ENCODE results near the gene ARHGAP15.

ARHGAP15 gene

DNA sequence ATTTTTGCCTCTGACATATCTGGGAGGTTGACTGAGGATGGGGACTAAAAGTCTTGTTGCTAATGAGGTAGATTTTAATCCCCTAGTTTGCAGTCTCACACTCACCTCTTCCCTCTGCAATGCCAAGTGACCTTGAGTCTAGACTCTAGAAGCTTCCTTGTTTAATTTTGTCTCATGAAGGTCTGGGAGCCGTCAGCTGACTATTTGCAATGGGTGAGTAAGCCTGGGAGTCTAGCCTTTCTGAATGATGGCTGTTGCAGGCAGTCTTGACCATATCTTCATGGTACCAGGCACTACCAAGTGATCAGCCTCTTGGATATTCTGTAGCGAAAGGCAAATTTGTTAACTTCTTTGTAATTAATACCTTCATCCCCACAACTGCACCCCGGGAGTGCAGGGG lies 61.2 kb downstream of the ARHGAP15 start:
- DNase-seq (ENCODE audit: low spot score) = no peak
- TF ChIP-seq, protein P1, sequence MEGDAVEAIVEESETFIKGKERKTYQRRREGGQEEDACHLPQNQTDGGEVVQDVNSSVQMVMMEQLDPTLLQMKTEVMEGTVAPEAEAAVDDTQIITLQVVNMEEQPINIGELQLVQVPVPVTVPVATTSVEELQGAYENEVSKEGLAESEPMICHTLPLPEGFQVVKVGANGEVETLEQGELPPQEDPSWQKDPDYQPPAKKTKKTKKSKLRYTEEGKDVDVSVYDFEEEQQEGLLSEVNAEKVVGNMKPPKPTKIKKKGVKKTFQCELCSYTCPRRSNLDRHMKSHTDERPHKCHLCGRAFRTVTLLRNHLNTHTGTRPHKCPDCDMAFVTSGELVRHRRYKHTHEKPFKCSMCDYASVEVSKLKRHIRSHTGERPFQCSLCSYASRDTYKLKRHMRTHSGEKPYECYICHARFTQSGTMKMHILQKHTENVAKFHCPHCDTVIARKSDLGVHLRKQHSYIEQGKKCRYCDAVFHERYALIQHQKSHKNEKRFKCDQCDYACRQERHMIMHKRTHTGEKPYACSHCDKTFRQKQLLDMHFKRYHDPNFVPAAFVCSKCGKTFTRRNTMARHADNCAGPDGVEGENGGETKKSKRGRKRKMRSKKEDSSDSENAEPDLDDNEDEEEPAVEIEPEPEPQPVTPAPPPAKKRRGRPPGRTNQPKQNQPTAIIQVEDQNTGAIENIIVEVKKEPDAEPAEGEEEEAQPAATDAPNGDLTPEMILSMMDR (IDR thresholded peaks at IDR 0.05; ENCODE audit: extremely low read depth, missing control alignments) = no peak

DNA sequence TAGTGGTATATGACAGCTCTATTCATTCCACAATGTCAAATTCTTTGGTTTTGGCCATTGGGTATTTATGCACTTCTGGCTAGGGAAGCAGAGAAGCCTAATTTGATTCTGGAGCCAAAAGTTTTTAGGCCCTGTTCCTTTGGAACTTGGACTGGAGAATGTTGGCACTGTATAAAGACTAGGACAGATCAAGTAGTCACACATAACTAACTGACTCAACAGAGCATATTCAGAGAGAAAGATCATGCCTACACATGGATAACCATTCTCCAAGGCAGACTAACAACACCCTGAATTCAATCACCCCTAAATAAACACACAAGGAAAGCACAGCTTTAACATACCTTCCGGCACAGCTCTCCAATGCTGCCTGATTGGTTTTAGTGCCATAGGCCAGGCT lies 62.9 kb downstream of the ARHGAP15 start:
- TF ChIP-seq, protein P1 (IDR thresholded peaks at IDR 0.05; ENCODE audit: extremely low read depth, missing control alignments) = no peak
- DNase-seq (ENCODE audit: low spot score) = no peak

DNA sequence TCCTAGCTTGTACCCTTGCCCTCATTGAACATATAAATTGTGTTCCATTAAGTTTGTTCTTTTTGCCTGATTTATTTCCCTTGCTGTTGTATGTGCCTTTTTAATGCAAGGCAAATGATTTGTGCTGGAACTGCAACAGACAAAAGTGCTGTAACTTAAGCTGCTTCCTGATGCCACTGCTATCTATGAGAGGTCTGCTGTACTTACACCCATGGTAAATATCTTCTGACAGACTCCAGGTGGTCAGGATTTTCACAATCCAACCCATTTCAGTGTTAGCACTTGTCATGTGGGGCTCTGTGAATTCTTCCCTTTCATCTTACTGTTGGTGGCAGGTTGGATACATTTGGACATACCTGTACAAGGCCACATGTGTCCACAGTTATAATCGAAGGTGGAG lies 63.5 kb downstream of the ARHGAP15 start:
- TF ChIP-seq, protein P1 (IDR thresholded peaks at IDR 0.05; ENCODE audit: extremely low read depth, missing control alignments) = no peak
- DNase-seq (ENCODE audit: low spot score) = no peak

DNA sequence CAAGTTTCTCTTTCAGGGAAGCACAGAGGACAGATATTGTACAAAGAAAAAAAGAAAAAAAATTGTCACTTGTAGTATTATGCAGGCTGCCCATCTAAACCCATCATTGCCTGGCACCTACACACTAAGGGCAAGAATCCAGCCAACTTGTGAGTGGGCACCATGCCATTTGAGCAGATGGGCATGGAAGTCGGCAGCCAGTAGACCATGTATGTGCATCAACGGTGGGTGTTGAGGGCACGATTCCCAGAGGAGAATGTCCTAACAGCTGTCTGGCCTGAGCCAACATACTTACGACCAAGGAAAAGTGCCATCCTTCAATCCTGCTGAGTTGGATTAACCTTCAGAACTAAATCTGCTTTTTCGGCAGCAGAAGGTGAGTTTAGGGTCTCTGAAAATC lies 63.9 kb downstream of the ARHGAP15 start:
- TF ChIP-seq, protein P1 (IDR thresholded peaks at IDR 0.05; ENCODE audit: extremely low read depth, missing control alignments) = no peak

DNA sequence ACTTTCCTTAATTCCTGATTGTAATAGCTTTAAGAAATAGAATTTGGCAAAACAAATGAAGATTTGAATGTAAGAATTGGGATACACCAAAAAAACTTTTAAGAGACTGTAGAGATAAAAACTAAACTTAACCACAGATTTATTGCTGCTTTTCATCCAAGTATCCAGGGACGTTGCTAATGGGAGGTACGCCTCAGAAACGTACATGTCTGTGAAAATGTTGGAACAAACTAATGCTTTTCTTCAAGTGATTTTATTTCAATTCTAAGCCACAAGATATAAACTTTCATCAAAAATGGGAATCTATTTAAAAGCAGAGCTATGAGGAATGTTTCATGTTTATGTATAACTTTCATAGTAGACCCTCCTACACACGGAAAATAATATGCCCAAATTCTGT lies 66.3 kb downstream of the ARHGAP15 start:
- no peak for DNase-seq (ENCODE audit: low spot score)
- TF ChIP-seq, protein P1 (IDR thresholded peaks at IDR 0.05; ENCODE audit: extremely low read depth, missing control alignments) = no peak

More for the DNA sequence above, 63.9 kb downstream of the ARHGAP15 start:
- DNase-seq (ENCODE audit: low spot score) = no peak

DNA sequence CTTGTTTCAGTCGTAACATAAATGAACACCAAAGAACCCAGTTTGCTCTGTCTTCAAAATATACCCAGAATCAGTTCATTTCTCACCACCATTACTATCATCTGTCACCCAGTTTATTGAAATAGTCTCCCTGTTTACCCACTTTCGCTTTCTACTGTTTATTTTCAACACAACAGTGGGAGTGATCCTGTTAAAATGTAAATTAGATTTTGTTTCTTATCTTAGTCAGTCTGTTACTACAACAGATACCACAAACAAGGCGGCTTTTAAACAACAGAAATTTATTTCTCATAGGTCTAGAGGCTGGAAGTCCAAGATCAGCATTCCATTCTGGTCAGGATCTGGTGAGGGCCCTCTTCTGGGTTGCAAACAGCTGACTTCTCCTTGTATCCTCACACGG lies 74.8 kb downstream of the ARHGAP15 start:
- TF ChIP-seq, protein P1 (IDR thresholded peaks at IDR 0.05; ENCODE audit: extremely low read depth, missing control alignments) = no peak
- no peak for DNase-seq (ENCODE audit: low spot score)

DNA sequence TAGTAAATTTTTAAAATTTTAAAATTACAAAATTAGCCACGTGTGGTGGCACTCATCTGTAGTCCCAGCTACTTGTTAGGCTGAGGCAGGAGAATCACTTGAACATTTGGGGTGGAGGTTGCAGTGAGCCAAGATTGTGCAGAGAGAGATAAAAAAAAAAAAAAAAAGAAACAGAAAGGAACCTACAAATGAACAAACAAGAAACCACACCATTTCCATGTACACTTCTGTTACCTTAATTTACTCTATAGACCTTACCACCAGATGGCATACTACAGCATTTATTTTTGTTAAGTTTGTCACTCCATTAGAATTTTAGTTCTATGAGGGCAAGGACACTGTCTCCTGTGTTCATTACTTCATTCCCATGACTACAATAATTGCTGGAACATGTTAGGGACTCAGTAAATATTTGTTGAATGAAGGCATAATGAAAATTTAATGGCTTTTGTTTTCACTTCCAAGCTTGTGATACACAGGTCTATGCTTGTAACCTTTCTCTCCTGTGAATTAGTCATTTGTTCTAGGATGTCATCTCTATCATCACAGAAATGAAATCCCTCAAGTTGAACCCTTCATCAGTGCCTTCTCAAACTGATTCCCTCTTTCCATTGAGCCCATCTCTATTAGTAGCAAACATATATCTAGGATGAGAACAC lies 76.0 kb downstream of the ARHGAP15 start:
- TF ChIP-seq, protein P1 (IDR thresholded peaks at IDR 0.05; ENCODE audit: extremely low read depth, missing control alignments) = peak; percentile 31
- DNase-seq (ENCODE audit: low spot score) = peak; percentile 15
